Measurements from ENCODE around the gene P4HTM. TPM values are rescaled to one million over a fixed set of nuclear protein-coding genes. Genes with fewer than 3 reads are reported as not detected.

The P4HTM gene
- total and polyA plus RNA-seq, 2 donors (not counting 3 experiments of a cell fraction or from before 2014, with no cell fraction given): 23.0 to 32.7 TPM

GRCh38 chr3:49006408-49007067 lies 16.5 kb downstream of the P4HTM start:
- Histone ChIP-seq H3K9ac (replicated peaks; ENCODE audit: extremely low read depth, insufficient read depth, low read length) (peak overlapping the region; percentile 96), H3K27ac (ENCODE audit: insufficient read depth, low read depth, low read length) (peak overlapping the region; percentile 57), H3K9me1 (replicated peaks; ENCODE audit: control insufficient read depth, extremely low read depth, insufficient read depth, low read length) (no peaks in the 10 kb centered on the region), H3K27me3 (ENCODE audit: control insufficient read depth in 2 of 2, insufficient read depth in 2 of 2, low read length in 2 of 2) (no peaks in the 10 kb centered on the region), H4K20me1 (replicated peaks; ENCODE audit: control insufficient read depth, extremely low read depth, insufficient read depth, low read length) (no peaks in the 10 kb centered on the region), H3K4me1 (ENCODE audit: control insufficient read depth, extremely low read depth, insufficient read depth, low read length) (peaks cover 15% of the 10 kb centered on the region), H3K36me3 (ENCODE audit: control insufficient read depth in 2 of 2, extremely low read depth in 1 of 2, insufficient read depth in 2 of 2, low read length in 2 of 2) (peaks cover 0 to 3% of the 10 kb centered on the region in 2 experiments), H2AFZ (ENCODE audit: low read depth, low read length) (peak overlapping the region; percentile 72), H3K79me2 (ENCODE audit: control insufficient read depth, insufficient read depth, low read length) (peaks cover 21% of the 10 kb centered on the region), H3K4me2 (ENCODE audit: insufficient read depth, low read length) (peak overlapping the region; percentile 71), H3K4me3 (replicated peaks in 1 of 3; ENCODE audit: insufficient read depth in 1 of 3, low read depth in 1 of 3, low read length in 3 of 3) (peak overlapping the region; percentile 33 to 93 (median 46)), H3K9me3 (replicated peaks; ENCODE audit: control insufficient read depth, insufficient read depth, low read length) (no peaks in the 10 kb centered on the region)
- TSS peak; percentile 87 for BruUV-seq (replicated peaks)
- POLR2A ChIA-PET: interaction anchor here (0.6 to 3.7 kb wide), 9 partner anchors 10 to 127 kb away, joined by 4 to 40 read pairs (median 10); partner anchors contain the start of genes DALRD3, IMPDH2, NDUFAF3 and P4HTM
- intact Hi-C loops (cut with micrococcal nuclease) (loop anchor here (1.0 kb wide), 3 partner anchors 15 to 23 kb away; partner anchors contain the start of gene IMPDH2), dilution Hi-C loops (cut with MboI; ENCODE audit: extremely low pct_ligation_motif_present, low sequenced_read_pairs) (no loop called here)
- TF ChIP-seq MAX (IDR thresholded peaks at IDR 0.05; ENCODE audit: insufficient read depth, insufficient read length) (no peak), POLR2A (IDR thresholded peaks at IDR 0.05; ENCODE audit: low read depth, low read length) (peak; percentile 18), FOS (IDR thresholded peaks at IDR 0.05; ENCODE audit: borderline replicate concordance, insufficient read depth, low read length) (no peak), POLR2AphosphoS5 (IDR thresholded peaks at IDR 0.05; ENCODE audit: insufficient read depth, low read depth, low read length) (no peak)
- FAIRE-seq: peak; percentile 44
- peak; percentile 51 for DNase-seq (ENCODE audit: low read depth, low spot score)
- CTCF ChIA-PET: interaction anchor here (0.9 to 12.8 kb wide), 10 partner anchors 10 to 443 kb away, joined by 3 to 254 read pairs (median 8); partner anchors contain the start of genes DALRD3, IMPDH2, NDUFAF3 and P4HTM

All from endothelial cell of umbilical vein (primary cell).